ENCODE results near the gene SSR2.
A peak's percentile ranks its signal among the peaks of the same experiment; 100 is the strongest.
"Not testable (repeated sequence)": the region's sequence is repeated elsewhere in the genome, so short reads cannot be mapped to it uniquely, and the experiment has no call there.

Gene SSR2

GRCh38 chr1:156048663-156049258, 28.0 kb upstream of the SSR2 start:
- DNase-seq (ENCODE audit: low read depth, low spot score), result no peak
- in situ Hi-C loops (cut with HindIII; ENCODE audit: low sequenced_read_pairs), result no loop called here
- H3K4me3 ChIP-seq (ENCODE audit: low read depth, low read length), result no peak overlapping the region
- TF ChIP-seq, protein P1, sequence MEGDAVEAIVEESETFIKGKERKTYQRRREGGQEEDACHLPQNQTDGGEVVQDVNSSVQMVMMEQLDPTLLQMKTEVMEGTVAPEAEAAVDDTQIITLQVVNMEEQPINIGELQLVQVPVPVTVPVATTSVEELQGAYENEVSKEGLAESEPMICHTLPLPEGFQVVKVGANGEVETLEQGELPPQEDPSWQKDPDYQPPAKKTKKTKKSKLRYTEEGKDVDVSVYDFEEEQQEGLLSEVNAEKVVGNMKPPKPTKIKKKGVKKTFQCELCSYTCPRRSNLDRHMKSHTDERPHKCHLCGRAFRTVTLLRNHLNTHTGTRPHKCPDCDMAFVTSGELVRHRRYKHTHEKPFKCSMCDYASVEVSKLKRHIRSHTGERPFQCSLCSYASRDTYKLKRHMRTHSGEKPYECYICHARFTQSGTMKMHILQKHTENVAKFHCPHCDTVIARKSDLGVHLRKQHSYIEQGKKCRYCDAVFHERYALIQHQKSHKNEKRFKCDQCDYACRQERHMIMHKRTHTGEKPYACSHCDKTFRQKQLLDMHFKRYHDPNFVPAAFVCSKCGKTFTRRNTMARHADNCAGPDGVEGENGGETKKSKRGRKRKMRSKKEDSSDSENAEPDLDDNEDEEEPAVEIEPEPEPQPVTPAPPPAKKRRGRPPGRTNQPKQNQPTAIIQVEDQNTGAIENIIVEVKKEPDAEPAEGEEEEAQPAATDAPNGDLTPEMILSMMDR (IDR thresholded peaks at IDR 0.05; ENCODE audit: low read depth, low read length), result no peak

GRCh38 chr1:156045076-156045475, 24.3 kb upstream of the SSR2 start:
- TF ChIP-seq, protein P1 (IDR thresholded peaks at IDR 0.05; ENCODE audit: low read depth, low read length), result no peak
- in situ Hi-C loops (cut with HindIII; ENCODE audit: low sequenced_read_pairs), result no loop called here
- no peak for DNase-seq (ENCODE audit: low read depth, low spot score)
- no peak overlapping the region for H3K4me3 ChIP-seq (ENCODE audit: low read depth, low read length)

- no peak overlapping the region for H3K4me3 ChIP-seq (ENCODE audit: low read depth, low read length)
- no peak for DNase-seq (ENCODE audit: low read depth, low spot score)
- in situ Hi-C loops (cut with HindIII; ENCODE audit: low sequenced_read_pairs), result no loop called here
- TF ChIP-seq, protein P1 (IDR thresholded peaks at IDR 0.05; ENCODE audit: low read depth, low read length), result no peak
Measured at GRCh38 chr1:156042828-156043227, 22.1 kb upstream of the SSR2 start.

GRCh38 chr1:156034991-156035390, 14.2 kb upstream of the SSR2 start:
- DNase-seq (ENCODE audit: low read depth, low spot score); H3K4me3 ChIP-seq (ENCODE audit: low read depth, low read length); in situ Hi-C loops (cut with HindIII; ENCODE audit: low sequenced_read_pairs): not testable (repeated sequence)

GRCh38 chr1:156033011-156033410, 12.3 kb upstream of the SSR2 start:
- DNase-seq (ENCODE audit: low read depth, low spot score), result peak; percentile 79
- TF ChIP-seq, protein P1 (IDR thresholded peaks at IDR 0.05; ENCODE audit: low read depth, low read length), result no peak
- H3K4me3 ChIP-seq (ENCODE audit: low read depth, low read length), result no peak overlapping the region
- in situ Hi-C loops (cut with HindIII; ENCODE audit: low sequenced_read_pairs), result no loop called here

DNA sequence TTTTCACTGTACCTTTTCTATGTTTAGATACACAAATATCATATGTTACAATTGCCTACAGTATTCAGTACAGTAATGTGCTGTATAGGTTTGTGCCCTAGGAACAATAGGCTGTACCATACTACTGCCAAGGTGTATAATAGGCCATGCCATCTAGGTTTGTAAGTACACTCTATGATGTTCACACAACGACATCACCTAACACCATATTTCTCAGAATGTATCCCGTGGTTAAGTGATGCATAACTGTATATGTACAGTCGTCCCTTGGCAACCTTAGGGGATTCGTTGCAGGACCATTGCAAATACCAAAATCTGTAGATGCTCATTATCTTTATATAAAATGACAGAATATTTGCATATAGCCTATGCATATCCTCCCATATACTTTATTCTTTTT, 5.8 kb upstream of the SSR2 start:
- no peak for DNase-seq (ENCODE audit: low read depth, low spot score)
- no peak overlapping the region for H3K4me3 ChIP-seq (ENCODE audit: low read depth, low read length)
- in situ Hi-C loops (cut with HindIII; ENCODE audit: low sequenced_read_pairs), result no loop called here
- TF ChIP-seq, protein P1 (IDR thresholded peaks at IDR 0.05; ENCODE audit: low read depth, low read length), result no peak

DNA sequence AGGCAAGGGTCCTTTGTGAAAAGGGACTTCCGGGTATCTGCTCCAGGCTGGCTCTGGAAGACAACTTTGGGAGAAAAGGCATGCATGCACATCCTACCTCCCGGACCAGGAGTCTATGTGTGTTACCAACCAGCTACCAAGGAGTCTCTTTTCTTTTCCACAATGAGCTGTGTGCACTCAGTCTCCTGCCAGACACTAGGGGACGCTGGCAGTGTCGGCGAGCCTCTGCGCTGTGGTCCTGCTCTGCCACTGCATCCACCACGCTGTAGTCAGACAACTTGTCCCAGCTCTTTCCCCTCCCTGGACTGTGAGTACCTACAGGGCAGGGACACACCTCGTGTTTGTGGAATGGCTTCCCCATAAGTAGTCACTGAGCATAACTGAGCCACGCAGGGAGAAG, 5.1 kb upstream of the SSR2 start:
- peak; percentile 51 for DNase-seq (ENCODE audit: low read depth, low spot score)
- TF ChIP-seq, protein P1 (IDR thresholded peaks at IDR 0.05; ENCODE audit: low read depth, low read length), result peak; percentile 88
- H3K4me3 ChIP-seq (ENCODE audit: low read depth, low read length), result no peak overlapping the region
- in situ Hi-C loops (cut with HindIII; ENCODE audit: low sequenced_read_pairs), result no loop called here
